AG09319 (cell line): Measurements from ENCODE around the gene GBP2.

Experiments
- DNase-seq: peaks from one replicate; pipeline ENCODE4 v3.0.0-alpha.2; 2010; ENCODE audit warnings: low read depth; ENCODE audit errors: extremely low read depth
- CTCF ChIP-seq: IDR thresholded peaks from 2 replicates; pipeline ENCODE4 v1.5.1; 2011; ENCODE audit warnings: low read depth, mild to moderate bottlenecking, inconsistent platforms, low read length, moderate library complexity

Gene GBP2

GRCh38 chr1:89167590-89168230 is 41.8 kb upstream of the GBP2 start:
- peak; percentile 5 for DNase-seq

GRCh38 chr1:89166705-89167104 is 40.8 kb upstream of the GBP2 start:
- DNase-seq, result no peak
- TF ChIP-seq CTCF, result no peak

More at GRCh38 chr1:89167590-89168230, 41.8 kb upstream of the GBP2 start:
- TF ChIP-seq CTCF, result no peak

- no peak for DNase-seq
- TF ChIP-seq CTCF, result no peak
Measured at GRCh38 chr1:89165811-89166210, 39.9 kb upstream of the GBP2 start.

- DNase-seq, result no peak
- TF ChIP-seq CTCF, result no peak
Measured at GRCh38 chr1:89151047-89151446, 25.1 kb upstream of the GBP2 start.

GRCh38 chr1:89149976-89150375 is 24.1 kb upstream of the GBP2 start:
- no peak for TF ChIP-seq CTCF

GRCh38 chr1:89149229-89149628 is 23.3 kb upstream of the GBP2 start:
- DNase-seq, result no peak

More at GRCh38 chr1:89149976-89150375, 24.1 kb upstream of the GBP2 start:
- DNase-seq, result no peak

More at GRCh38 chr1:89149229-89149628, 23.3 kb upstream of the GBP2 start:
- peak; percentile 43 for TF ChIP-seq CTCF
